ENCODE results near the gene IWS1.
A peak's percentile ranks its signal among the peaks of the same experiment; 100 is the strongest.
"Not testable (repeated sequence)": the region's sequence is repeated elsewhere in the genome, so short reads cannot be mapped to it uniquely, and the experiment has no call there.

The IWS1 gene

GRCh38 chr2:127453392-127454171 lies 72.7 kb downstream of the IWS1 start:
- peak; percentile 29 for DNase-seq

- DNase-seq: no peak
Measured at GRCh38 chr2:127453013-127453391, 73.3 kb downstream of the IWS1 start.

GRCh38 chr2:127452423-127452822 lies 73.9 kb downstream of the IWS1 start:
- not testable (repeated sequence) for DNase-seq

GRCh38 chr2:127451981-127452380 lies 74.3 kb downstream of the IWS1 start:
- no peak for DNase-seq

- DNase-seq: no peak
Measured at GRCh38 chr2:127449898-127450297, 76.4 kb downstream of the IWS1 start.

- DNase-seq: no peak
Measured at GRCh38 chr2:127449414-127449813, 76.9 kb downstream of the IWS1 start.

GRCh38 chr2:127448526-127448925 lies 77.8 kb downstream of the IWS1 start:
- DNase-seq: no peak

GRCh38 chr2:127439343-127439742 lies 86.9 kb downstream of the IWS1 start:
- DNase-seq: no peak

- no peak for DNase-seq
Measured at GRCh38 chr2:127437781-127438726, 88.2 kb downstream of the IWS1 start.

- no peak for DNase-seq
Measured at GRCh38 chr2:127437056-127437455, 89.2 kb downstream of the IWS1 start.

GRCh38 chr2:127434515-127434914 lies 91.8 kb downstream of the IWS1 start:
- no peak for DNase-seq

GRCh38 chr2:127431408-127432023 lies 94.8 kb downstream of the IWS1 start:
- DNase-seq: no peak

Measured in SHP77 treated with DMSO at 0.1 percent for 48 hours (cell line).